HEK293 (cell line): ENCODE results near the gene RTP5.

Experiments
- CTCF ChIA-PET: fragments of 350-600 bp; formaldehyde crosslinking; extraction: SDS; loops from one replicate; lab custom pipeline; 2021; ENCODE audit warnings: antibody characterized with exemption; lab: Yijun Ruan, JAX
- POLR2A ChIA-PET: fragments of 300-600 bp; formaldehyde crosslinking; extraction: SDS; loops from one replicate; lab custom pipeline; 2020; ENCODE audit warnings: antibody characterized with exemption, inconsistent platforms; lab: Yijun Ruan, JAX
- H3K27ac ChIP-seq: fragments of 200-500 bp; sonication (Bioruptor generic); 2 replicates; pipeline ENCODE4 v1.5.1; 2014; ENCODE audit warnings: low read depth, low read length, control low read depth, inconsistent platforms; ENCODE audit errors: extremely low read depth
- H3K36me3 ChIP-seq, 2 experiments: fragments of 200-500 bp in 1 of 2; sonication (Bioruptor generic) in 1 of 2; 1 replicate in 1 of 2; 2 replicates in 1 of 2; pipeline ENCODE4 v1.5.1; 2014 to 2017; ENCODE audit warnings: inconsistent platforms in 2 of 2, low read length in 2 of 2; ENCODE audit not compliant: control insufficient read depth in 2 of 2, insufficient read depth in 1 of 2
- H3K4me1 ChIP-seq: fragments of 200-500 bp; sonication (Bioruptor generic); 2 replicates; pipeline ENCODE4 v1.5.1; 2014; ENCODE audit warnings: mild to moderate bottlenecking, low read length, inconsistent platforms; ENCODE audit not compliant: control insufficient read depth, insufficient read depth
- H3K4me3 ChIP-seq: 2 replicates; pipeline ENCODE4 v1.5.1; 2011; ENCODE audit warnings: low read depth, mild to moderate bottlenecking, control low read depth, low read length, moderate library complexity
- H3K9me3 ChIP-seq: fragments of 200-500 bp; sonication (Bioruptor generic); 2 replicates; pipeline ENCODE4 v1.5.1; 2014; ENCODE audit warnings: low read depth, low read length, inconsistent platforms; ENCODE audit not compliant: control insufficient read depth, insufficient read depth
- KLF10 ChIP-seq: fragments of 450-650 bp; IDR thresholded peaks from 2 replicates; pipeline ENCODE4 v1.5.1; 2018; ENCODE audit warnings: missing biosample characterization, mild to moderate bottlenecking, missing genetic modification characterization
- ZBTB48 ChIP-seq: fragments of 450-650 bp; formaldehyde crosslinking; IDR thresholded peaks from 2 replicates; pipeline ENCODE4 v1.5.1; 2016; ENCODE audit warnings: missing biosample characterization, missing genetic modification characterization
- ZEB2 ChIP-seq: fragments of 450-650 bp; formaldehyde crosslinking; IDR thresholded peaks from 2 replicates; pipeline ENCODE4 v1.5.1; 2016; ENCODE audit warnings: missing biosample characterization, missing genetic modification characterization
- ZNF114 ChIP-seq: fragments of 450-650 bp; formaldehyde crosslinking; IDR thresholded peaks from 2 replicates; pipeline ENCODE4 v1.5.0; 2017; ENCODE audit warnings: missing biosample characterization, missing genetic modification characterization
- ZNF155 ChIP-seq: fragments of 450-650 bp; formaldehyde crosslinking; IDR thresholded peaks from 2 replicates; pipeline ENCODE4 v1.5.1; 2016; ENCODE audit warnings: missing biosample characterization, missing genetic modification characterization
- ZNF174 ChIP-seq: fragments of 450-650 bp; formaldehyde crosslinking; IDR thresholded peaks from 2 replicates; pipeline ENCODE4 v1.5.0; 2017; ENCODE audit warnings: missing biosample characterization, mild to moderate bottlenecking, missing genetic modification characterization
- ZNF214 ChIP-seq: fragments of 450-650 bp; formaldehyde crosslinking; IDR thresholded peaks from 2 replicates; pipeline ENCODE4 v1.5.1; 2017; ENCODE audit warnings: missing biosample characterization, mild to moderate bottlenecking, missing genetic modification characterization, borderline replicate concordance
- ZNF394 ChIP-seq: fragments of 450-650 bp; formaldehyde crosslinking; IDR thresholded peaks from 2 replicates; pipeline ENCODE4 v1.5.1; 2016; ENCODE audit warnings: missing biosample characterization, missing genetic modification characterization, mild to moderate bottlenecking, moderate library complexity, borderline replicate concordance
- ZNF48 ChIP-seq: fragments of 450-650 bp; formaldehyde crosslinking; IDR thresholded peaks from 2 replicates; pipeline ENCODE4 v1.5.1; 2016; ENCODE audit warnings: missing biosample characterization, missing genetic modification characterization
- ZNF624 ChIP-seq: fragments of 450-650 bp; formaldehyde crosslinking; IDR thresholded peaks from 2 replicates; pipeline ENCODE4 v1.5.1; 2017; ENCODE audit warnings: missing biosample characterization, missing genetic modification characterization
- ZNF658 ChIP-seq: fragments of 450-650 bp; formaldehyde crosslinking; IDR thresholded peaks from 2 replicates; pipeline ENCODE4; 2016; ENCODE audit warnings: missing biosample characterization, missing genetic modification characterization
- ZNF670 ChIP-seq: fragments of 450-650 bp; formaldehyde crosslinking; IDR thresholded peaks from 2 replicates; pipeline ENCODE4 v1.5.1; 2016; ENCODE audit warnings: missing biosample characterization, missing genetic modification characterization, low read depth
- ZNF776 ChIP-seq: fragments of 450-650 bp; formaldehyde crosslinking; IDR thresholded peaks from 2 replicates; pipeline ENCODE4 v1.5.0; 2017; ENCODE audit warnings: missing biosample characterization, missing genetic modification characterization, borderline replicate concordance
- ZSCAN16 ChIP-seq: fragments of 450-650 bp; formaldehyde crosslinking; IDR thresholded peaks from 2 replicates; pipeline ENCODE4 v1.5.1; 2016; ENCODE audit warnings: missing biosample characterization, missing genetic modification characterization
- TF ChIP-seq, protein P1 (sequence below): fragments of 450-650 bp; formaldehyde crosslinking; IDR thresholded peaks from 2 replicates; pipeline ENCODE4 v1.5.1; 2017; ENCODE audit warnings: missing biosample characterization, missing genetic modification characterization
- TF ChIP-seq, protein P2 (sequence below): fragments of 450-650 bp; formaldehyde crosslinking; IDR thresholded peaks from 2 replicates; pipeline ENCODE4 v1.5.1; 2016; ENCODE audit warnings: missing biosample characterization, missing genetic modification characterization
- TF ChIP-seq, protein P3 (sequence below): fragments of 450-650 bp; formaldehyde crosslinking; IDR thresholded peaks from 2 replicates; pipeline ENCODE4 v1.5.1; 2017; ENCODE audit warnings: missing biosample characterization, missing genetic modification characterization
- TF ChIP-seq, protein P4 (sequence below): fragments of 450-650 bp; formaldehyde crosslinking; IDR thresholded peaks from 2 replicates; pipeline ENCODE4 v1.5.1; 2016; ENCODE audit warnings: missing biosample characterization, missing genetic modification characterization
- TF ChIP-seq, protein P5 (sequence below): fragments of 450-650 bp; formaldehyde crosslinking; IDR thresholded peaks from 2 replicates; pipeline ENCODE4 v1.5.1; 2016; ENCODE audit warnings: missing biosample characterization, missing genetic modification characterization
- TF ChIP-seq, protein P6 (sequence below): fragments of 450-650 bp; formaldehyde crosslinking; IDR thresholded peaks from 2 replicates; pipeline ENCODE4 v1.5.1; 2016; ENCODE audit warnings: missing biosample characterization, missing genetic modification characterization

The RTP5 gene

DNA sequence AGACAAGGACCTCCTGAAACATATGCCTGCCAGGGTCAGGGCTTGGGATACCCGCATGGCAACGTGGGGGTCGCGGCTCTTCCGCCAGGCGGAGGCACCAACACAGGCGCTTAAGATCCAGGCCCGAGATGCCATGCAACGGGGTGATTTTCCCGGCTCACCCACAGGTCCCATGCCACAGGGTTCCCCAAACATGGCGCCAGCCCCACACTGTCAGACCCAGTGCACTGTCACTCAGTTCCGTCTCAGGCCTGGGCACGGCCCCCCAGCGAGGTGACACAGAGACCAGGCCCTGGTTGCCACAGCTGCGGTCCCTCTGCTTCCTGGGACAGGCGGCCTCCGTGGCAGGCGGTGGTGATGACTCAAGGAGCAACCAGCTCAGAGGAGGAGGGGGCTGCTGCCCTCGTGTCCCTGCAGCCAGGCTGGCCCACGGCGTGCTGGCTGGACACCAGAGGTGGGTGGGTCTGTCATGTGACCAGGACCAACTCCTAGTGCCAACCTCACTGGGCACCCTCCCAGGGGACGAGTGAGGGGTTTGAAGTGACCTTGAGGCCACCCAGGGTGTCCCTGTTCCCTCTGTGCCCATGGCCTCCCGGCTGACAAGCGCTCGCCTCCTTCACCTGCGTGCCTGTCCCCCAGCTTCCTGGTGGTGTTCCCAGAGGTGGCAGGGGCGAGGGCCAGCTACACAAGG is 15.7 kb upstream of the RTP5 start:
- Histone ChIP-seq H3K9me3 (no peaks in the 10 kb centered on the region), H3K4me1 (no peaks in the 10 kb centered on the region), H3K27ac (no peak overlapping the region), H3K4me3 (no peak overlapping the region), H3K36me3 (no peaks in the 10 kb centered on the region)
- CTCF ChIA-PET: interaction anchor here (0.6 kb wide), 1 partner anchor 1899 kb away, joined by 3 read pairs; no protein-coding TSS in a partner anchor
- POLR2A ChIA-PET: interaction anchor here (1.1 kb wide), 1 partner anchor 9 kb away, joined by 4 read pairs; no protein-coding TSS in a partner anchor
- no peak for TF ChIP-seq ZNF155 (tag by site-specific recombination)
- TF ChIP-seq ZNF776: no peak
- TF ChIP-seq ZEB2 (tag by site-specific recombination): no peak
- TF ChIP-seq ZNF214: no peak
- no peak for TF ChIP-seq KLF10
- TF ChIP-seq ZNF48 (tag by site-specific recombination): no peak
- TF ChIP-seq ZNF114 (tag by site-specific recombination): no peak
- TF ChIP-seq, protein P1, sequence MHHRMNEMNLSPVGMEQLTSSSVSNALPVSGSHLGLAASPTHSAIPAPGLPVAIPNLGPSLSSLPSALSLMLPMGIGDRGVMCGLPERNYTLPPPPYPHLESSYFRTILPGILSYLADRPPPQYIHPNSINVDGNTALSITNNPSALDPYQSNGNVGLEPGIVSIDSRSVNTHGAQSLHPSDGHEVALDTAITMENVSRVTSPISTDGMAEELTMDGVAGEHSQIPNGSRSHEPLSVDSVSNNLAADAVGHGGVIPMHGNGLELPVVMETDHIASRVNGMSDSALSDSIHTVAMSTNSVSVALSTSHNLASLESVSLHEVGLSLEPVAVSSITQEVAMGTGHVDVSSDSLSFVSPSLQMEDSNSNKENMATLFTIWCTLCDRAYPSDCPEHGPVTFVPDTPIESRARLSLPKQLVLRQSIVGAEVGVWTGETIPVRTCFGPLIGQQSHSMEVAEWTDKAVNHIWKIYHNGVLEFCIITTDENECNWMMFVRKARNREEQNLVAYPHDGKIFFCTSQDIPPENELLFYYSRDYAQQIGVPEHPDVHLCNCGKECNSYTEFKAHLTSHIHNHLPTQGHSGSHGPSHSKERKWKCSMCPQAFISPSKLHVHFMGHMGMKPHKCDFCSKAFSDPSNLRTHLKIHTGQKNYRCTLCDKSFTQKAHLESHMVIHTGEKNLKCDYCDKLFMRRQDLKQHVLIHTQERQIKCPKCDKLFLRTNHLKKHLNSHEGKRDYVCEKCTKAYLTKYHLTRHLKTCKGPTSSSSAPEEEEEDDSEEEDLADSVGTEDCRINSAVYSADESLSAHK (tag by site-specific recombination): no peak
- no peak for TF ChIP-seq ZBTB48

DNA sequence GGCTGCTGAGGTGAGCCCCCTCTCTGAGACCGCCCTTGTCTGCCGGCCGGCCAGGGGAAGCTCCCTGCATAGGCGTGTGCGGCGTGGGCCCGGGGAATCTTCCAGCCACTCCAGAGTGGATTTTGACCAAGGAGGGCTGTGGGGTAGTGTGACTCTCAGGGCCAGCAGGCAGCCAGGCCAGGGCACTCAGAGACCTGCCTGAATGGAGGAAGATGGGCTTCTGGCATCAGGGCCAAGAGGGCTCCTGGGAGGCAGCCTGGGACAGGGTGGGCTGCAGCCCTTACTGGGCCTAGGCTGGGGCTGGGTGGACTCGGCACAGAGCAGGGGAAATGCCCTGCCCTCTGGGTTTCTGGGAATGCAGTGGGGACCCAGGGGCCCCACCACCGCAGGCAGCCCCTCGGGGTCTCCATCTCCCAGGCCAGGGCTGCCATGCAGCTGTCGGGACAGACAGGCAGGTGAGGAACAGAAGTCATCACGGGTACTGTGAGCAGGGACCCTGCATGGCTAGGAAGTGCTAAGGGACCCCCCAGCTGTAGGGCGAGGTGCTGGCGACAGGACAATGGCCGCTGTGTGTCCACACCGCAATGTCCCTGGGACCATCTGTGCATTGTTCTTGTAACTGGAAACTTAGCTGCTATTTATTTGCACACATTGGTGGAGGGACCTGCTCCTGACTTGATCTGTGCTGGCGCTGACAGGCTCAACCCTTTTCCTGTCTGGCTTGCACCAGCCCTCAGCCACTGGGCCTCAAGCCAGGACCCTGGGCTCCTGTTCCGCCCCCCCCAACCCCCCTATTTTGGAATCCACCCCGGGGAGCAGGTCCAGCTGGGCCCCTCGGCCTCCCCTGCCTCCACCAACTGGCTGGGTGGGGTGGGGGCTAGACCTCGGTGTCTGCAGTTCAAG is 14.9 kb upstream of the RTP5 start:
- Histone ChIP-seq H3K4me1 (no peaks in the 10 kb centered on the region), H3K36me3 (no peaks in the 10 kb centered on the region), H3K4me3 (no peak overlapping the region), H3K27ac (no peak overlapping the region), H3K9me3 (no peaks in the 10 kb centered on the region)
- ChIA-PET CTCF (no interaction called here), POLR2A (interaction anchor here (1.0 kb wide), 1 partner anchor 168 kb away, joined by 4 read pairs; the partner anchor contains the start of gene DTYMK)
- TF ChIP-seq, protein P2, sequence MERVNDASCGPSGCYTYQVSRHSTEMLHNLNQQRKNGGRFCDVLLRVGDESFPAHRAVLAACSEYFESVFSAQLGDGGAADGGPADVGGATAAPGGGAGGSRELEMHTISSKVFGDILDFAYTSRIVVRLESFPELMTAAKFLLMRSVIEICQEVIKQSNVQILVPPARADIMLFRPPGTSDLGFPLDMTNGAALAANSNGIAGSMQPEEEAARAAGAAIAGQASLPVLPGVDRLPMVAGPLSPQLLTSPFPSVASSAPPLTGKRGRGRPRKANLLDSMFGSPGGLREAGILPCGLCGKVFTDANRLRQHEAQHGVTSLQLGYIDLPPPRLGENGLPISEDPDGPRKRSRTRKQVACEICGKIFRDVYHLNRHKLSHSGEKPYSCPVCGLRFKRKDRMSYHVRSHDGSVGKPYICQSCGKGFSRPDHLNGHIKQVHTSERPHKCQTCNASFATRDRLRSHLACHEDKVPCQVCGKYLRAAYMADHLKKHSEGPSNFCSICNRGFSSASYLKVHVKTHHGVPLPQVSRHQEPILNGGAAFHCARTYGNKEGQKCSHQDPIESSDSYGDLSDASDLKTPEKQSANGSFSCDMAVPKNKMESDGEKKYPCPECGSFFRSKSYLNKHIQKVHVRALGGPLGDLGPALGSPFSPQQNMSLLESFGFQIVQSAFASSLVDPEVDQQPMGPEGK: no peak
- TF ChIP-seq ZSCAN16 (tag by site-specific recombination) (no peak), ZNF624 (no peak), ZNF155 (tag by site-specific recombination) (no peak), ZNF394 (tag by site-specific recombination) (no peak), ZNF670 (tag by site-specific recombination) (no peak), ZNF658 (tag by site-specific recombination) (no peak), ZNF174 (tag by site-specific recombination) (no peak)
- TF ChIP-seq, protein P3, sequence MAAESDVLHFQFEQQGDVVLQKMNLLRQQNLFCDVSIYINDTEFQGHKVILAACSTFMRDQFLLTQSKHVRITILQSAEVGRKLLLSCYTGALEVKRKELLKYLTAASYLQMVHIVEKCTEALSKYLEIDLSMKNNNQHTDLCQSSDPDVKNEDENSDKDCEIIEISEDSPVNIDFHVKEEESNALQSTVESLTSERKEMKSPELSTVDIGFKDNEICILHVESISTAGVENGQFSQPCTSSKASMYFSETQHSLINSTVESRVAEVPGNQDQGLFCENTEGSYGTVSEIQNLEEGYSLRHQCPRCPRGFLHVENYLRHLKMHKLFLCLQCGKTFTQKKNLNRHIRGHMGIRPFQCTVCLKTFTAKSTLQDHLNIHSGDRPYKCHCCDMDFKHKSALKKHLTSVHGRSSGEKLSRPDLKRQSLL (tag by site-specific recombination): no peak
- TF ChIP-seq, protein P4, sequence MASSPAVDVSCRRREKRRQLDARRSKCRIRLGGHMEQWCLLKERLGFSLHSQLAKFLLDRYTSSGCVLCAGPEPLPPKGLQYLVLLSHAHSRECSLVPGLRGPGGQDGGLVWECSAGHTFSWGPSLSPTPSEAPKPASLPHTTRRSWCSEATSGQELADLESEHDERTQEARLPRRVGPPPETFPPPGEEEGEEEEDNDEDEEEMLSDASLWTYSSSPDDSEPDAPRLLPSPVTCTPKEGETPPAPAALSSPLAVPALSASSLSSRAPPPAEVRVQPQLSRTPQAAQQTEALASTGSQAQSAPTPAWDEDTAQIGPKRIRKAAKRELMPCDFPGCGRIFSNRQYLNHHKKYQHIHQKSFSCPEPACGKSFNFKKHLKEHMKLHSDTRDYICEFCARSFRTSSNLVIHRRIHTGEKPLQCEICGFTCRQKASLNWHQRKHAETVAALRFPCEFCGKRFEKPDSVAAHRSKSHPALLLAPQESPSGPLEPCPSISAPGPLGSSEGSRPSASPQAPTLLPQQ (tag by site-specific recombination): no peak
- TF ChIP-seq, protein P5, sequence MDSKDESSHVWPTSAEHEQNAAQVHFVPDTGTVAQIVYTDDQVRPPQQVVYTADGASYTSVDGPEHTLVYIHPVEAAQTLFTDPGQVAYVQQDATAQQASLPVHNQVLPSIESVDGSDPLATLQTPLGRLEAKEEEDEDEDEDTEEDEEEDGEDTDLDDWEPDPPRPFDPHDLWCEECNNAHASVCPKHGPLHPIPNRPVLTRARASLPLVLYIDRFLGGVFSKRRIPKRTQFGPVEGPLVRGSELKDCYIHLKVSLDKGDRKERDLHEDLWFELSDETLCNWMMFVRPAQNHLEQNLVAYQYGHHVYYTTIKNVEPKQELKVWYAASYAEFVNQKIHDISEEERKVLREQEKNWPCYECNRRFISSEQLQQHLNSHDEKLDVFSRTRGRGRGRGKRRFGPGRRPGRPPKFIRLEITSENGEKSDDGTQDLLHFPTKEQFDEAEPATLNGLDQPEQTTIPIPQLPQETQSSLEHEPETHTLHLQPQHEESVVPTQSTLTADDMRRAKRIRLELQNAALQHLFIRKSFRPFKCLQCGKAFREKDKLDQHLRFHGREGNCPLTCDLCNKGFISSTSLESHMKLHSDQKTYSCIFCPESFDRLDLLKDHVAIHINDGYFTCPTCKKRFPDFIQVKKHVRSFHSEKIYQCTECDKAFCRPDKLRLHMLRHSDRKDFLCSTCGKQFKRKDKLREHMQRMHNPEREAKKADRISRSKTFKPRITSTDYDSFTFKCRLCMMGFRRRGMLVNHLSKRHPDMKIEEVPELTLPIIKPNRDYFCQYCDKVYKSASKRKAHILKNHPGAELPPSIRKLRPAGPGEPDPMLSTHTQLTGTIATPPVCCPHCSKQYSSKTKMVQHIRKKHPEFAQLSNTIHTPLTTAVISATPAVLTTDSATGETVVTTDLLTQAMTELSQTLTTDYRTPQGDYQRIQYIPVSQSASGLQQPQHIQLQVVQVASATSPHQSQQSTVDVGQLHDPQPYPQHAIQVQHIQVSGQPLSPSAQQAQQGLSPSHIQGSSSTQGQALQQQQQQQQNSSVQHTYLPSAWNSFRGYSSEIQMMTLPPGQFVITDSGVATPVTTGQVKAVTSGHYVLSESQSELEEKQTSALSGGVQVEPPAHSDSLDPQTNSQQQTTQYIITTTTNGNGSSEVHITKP: no peak
- TF ChIP-seq, protein P6, sequence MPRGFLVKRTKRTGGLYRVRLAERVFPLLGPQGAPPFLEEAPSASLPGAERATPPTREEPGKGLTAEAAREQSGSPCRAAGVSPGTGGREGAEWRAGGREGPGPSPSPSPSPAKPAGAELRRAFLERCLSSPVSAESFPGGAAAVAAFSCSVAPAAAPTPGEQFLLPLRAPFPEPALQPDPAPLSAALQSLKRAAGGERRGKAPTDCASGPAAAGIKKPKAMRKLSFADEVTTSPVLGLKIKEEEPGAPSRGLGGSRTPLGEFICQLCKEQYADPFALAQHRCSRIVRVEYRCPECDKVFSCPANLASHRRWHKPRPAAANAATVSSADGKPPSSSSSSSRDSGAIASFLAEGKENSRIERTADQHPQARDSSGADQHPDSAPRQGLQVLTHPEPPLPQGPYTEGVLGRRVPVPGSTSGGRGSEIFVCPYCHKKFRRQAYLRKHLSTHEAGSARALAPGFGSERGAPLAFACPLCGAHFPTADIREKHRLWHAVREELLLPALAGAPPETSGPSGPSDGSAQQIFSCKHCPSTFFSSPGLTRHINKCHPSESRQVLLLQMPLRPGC (tag by site-specific recombination): no peak
